Immature natural killer cell (primary cell): ENCODE results near the gene CHSY1. TPM values are rescaled to one million over a fixed set of nuclear protein-coding genes. Genes with fewer than 3 reads are reported as not detected.

Experiments used
- polyA plus RNA-seq, 3 donors: library from polyadenylated mRNA; unstranded; fragments of 300-500 nt; fragmentation: Illumina TruSeq; gene quantifications; one replicate each; pipeline ENCODE4 v1.2.3, GENCODE V29; 2021

Gene CHSY1
- polyA plus RNA-seq, 3 donors from 2014 or later = 2.8 to 4.0 (median 2.8) TPM

Other genes with a start within 250 kb of the CHSY1 start
- gene SELENOS, start 25.4 kb upstream of the CHSY1 start, polyA plus RNA-seq = 100 to 1,000 TPM in 1 of 3 donors, 10 to 100 TPM in 2; 88.7 to 122 (median 94.9) TPM
- 10 to 100 TPM; 38.6 to 65.0 (median 53.4) TPM for gene SNRPA1, start 43.2 kb upstream of the CHSY1 start, polyA plus RNA-seq
- gene PCSK6, start 237.7 kb upstream of the CHSY1 start, polyA plus RNA-seq = 1 to 10 TPM in 2 of 3 donors, not detected in 1; 1.7 to 3.0 TPM